HEK293T (cell line): ENCODE measurements around the gene LRRN3.

ENCODE experiments used
- CTCF ChIA-PET: fragments of 350-600 bp; formaldehyde crosslinking; extraction: SDS; loops from one replicate; lab custom pipeline; 2021; ENCODE audit warnings: antibody characterized with exemption, inconsistent platforms; lab: Yijun Ruan, JAX
- POLR2A ChIA-PET: fragments of 350-600 bp; formaldehyde crosslinking; extraction: SDS; loops from one replicate; lab custom pipeline; 2020; ENCODE audit warnings: antibody characterized with exemption, inconsistent platforms; lab: Yijun Ruan, JAX
- DNase-seq: peaks from one replicate; pipeline ENCODE4 v3.0.0; 2012; ENCODE audit warnings: mixed read lengths; ENCODE audit errors: extremely low spot score
- ARNT ChIP-seq: fragments of 450-650 bp; IDR thresholded peaks from 2 replicates; pipeline ENCODE4 v1.6.1; 2017; ENCODE audit warnings: mild to moderate bottlenecking
- BHLHE40 ChIP-seq: fragments of 450-650 bp; IDR thresholded peaks from 2 replicates; pipeline ENCODE4 v1.6.1; 2016; ENCODE audit warnings: mild to moderate bottlenecking, moderate library complexity, borderline replicate concordance
- CTBP1 ChIP-seq: fragments of 450-650 bp; IDR thresholded peaks from 2 replicates; pipeline ENCODE4 v1.6.1; 2016; ENCODE audit warnings: borderline replicate concordance
- ELF4 ChIP-seq: fragments of 450-650 bp; IDR thresholded peaks from 2 replicates; pipeline ENCODE4 v1.6.1; 2017; ENCODE audit warnings: antibody characterized with exemption
- FOXA1 ChIP-seq: fragments of 450-650 bp; IDR thresholded peaks from 2 replicates; pipeline ENCODE4 v1.6.1; 2016; ENCODE audit warnings: mild to moderate bottlenecking
- FOXK2 ChIP-seq: fragments of 450-650 bp; IDR thresholded peaks from 2 replicates; pipeline ENCODE4 v1.6.1; 2016; ENCODE audit warnings: mild to moderate bottlenecking
- FOXM1 ChIP-seq: fragments of 450-650 bp; IDR thresholded peaks from 2 replicates; pipeline ENCODE4 v1.6.1; 2017; ENCODE audit warnings: mild to moderate bottlenecking, borderline replicate concordance
- HDGF ChIP-seq: fragments of 450-650 bp; IDR thresholded peaks from 2 replicates; pipeline ENCODE4 v1.6.1; 2017; ENCODE audit warnings: antibody characterized with exemption, borderline replicate concordance
- L3MBTL2 ChIP-seq: fragments of 450-650 bp; conservative IDR thresholded peaks from 2 replicates; pipeline ENCODE4 v1.6.1; 2016; ENCODE audit warnings: mild to moderate bottlenecking
- LEF1 ChIP-seq: fragments of 450-650 bp; IDR thresholded peaks from 2 replicates; pipeline ENCODE4 v1.6.1; 2017; ENCODE audit warnings: mild to moderate bottlenecking, borderline replicate concordance
- NFRKB ChIP-seq: fragments of 450-650 bp; IDR thresholded peaks from 2 replicates; pipeline ENCODE4 v1.6.1; 2016; ENCODE audit warnings: mild to moderate bottlenecking, moderate library complexity
- PKNOX1 ChIP-seq: fragments of 450-650 bp; IDR thresholded peaks from 2 replicates; pipeline ENCODE4 v1.6.1; 2016
- SP1 ChIP-seq: fragments of 450-650 bp; IDR thresholded peaks from 2 replicates; pipeline ENCODE4 v1.6.1; 2017
- SUZ12 ChIP-seq: fragments of 450-650 bp; IDR thresholded peaks from 2 replicates; pipeline ENCODE4 v1.6.1; 2016; ENCODE audit warnings: mild to moderate bottlenecking
- TARDBP ChIP-seq: fragments of 450-650 bp; IDR thresholded peaks from 2 replicates; pipeline ENCODE4 v1.6.1; 2016
- ZNF384 ChIP-seq: fragments of 450-650 bp; IDR thresholded peaks from 2 replicates; pipeline ENCODE4 v1.6.1; 2016

The LRRN3 gene

GRCh38 chr7:111160297-111160696, 69.4 kb downstream of the LRRN3 start:
- POLR2A ChIA-PET = no interaction called here
- CTCF ChIA-PET = no interaction called here
- no peak for DNase-seq
- TF ChIP-seq ARNT (no peak), NFRKB (no peak), FOXA1 (no peak), HDGF (no peak), LEF1 (no peak), FOXK2 (no peak), FOXM1 (no peak), ELF4 (no peak)

- ChIA-PET POLR2A (no interaction called here), CTCF (no interaction called here)
- no peak for DNase-seq
- TF ChIP-seq ARNT (no peak), NFRKB (no peak), SP1 (no peak), TARDBP (no peak), PKNOX1 (no peak), LEF1 (no peak), BHLHE40 (no peak), SUZ12 (no peak), FOXK2 (no peak), L3MBTL2 (no peak), ZNF384 (no peak), FOXM1 (no peak), FOXA1 (no peak), ELF4 (no peak), HDGF (no peak), CTBP1 (no peak)
Measured at GRCh38 chr7:111162692-111163091, 71.8 kb downstream of the LRRN3 start.

GRCh38 chr7:111164442-111164841, 73.5 kb downstream of the LRRN3 start:
- TF ChIP-seq ZNF384 = no peak
- POLR2A ChIA-PET = no interaction called here
- CTCF ChIA-PET = no interaction called here
- no peak for DNase-seq

- CTCF ChIA-PET = no interaction called here
- POLR2A ChIA-PET = no interaction called here
- no peak for DNase-seq
- TF ChIP-seq CTBP1 = no peak
- no peak for TF ChIP-seq ARNT
- TF ChIP-seq FOXA1 = no peak
- TF ChIP-seq PKNOX1 = no peak
- TF ChIP-seq SUZ12 = no peak
- no peak for TF ChIP-seq NFRKB
- TF ChIP-seq TARDBP = no peak
- TF ChIP-seq SP1 = no peak
- no peak for TF ChIP-seq FOXK2
- no peak for TF ChIP-seq FOXM1
- no peak for TF ChIP-seq BHLHE40
- TF ChIP-seq LEF1 = no peak
- TF ChIP-seq ELF4 = no peak
- TF ChIP-seq L3MBTL2 = no peak
- no peak for TF ChIP-seq ZNF384
- TF ChIP-seq HDGF = no peak
Measured at GRCh38 chr7:111168182-111168581, 77.3 kb downstream of the LRRN3 start.

- DNase-seq = no peak
- CTCF ChIA-PET = no interaction called here
- POLR2A ChIA-PET = no interaction called here
- TF ChIP-seq CTBP1 (no peak), FOXK2 (no peak), SP1 (no peak), ELF4 (no peak), ARNT (no peak), HDGF (no peak), L3MBTL2 (no peak), SUZ12 (no peak), TARDBP (no peak), PKNOX1 (no peak), FOXM1 (no peak), ZNF384 (no peak), NFRKB (no peak)
Measured at GRCh38 chr7:111172564-111173257, 81.8 kb downstream of the LRRN3 start.

GRCh38 chr7:111173528-111173927, 82.6 kb downstream of the LRRN3 start:
- TF ChIP-seq ZNF384 (no peak), SP1 (no peak), CTBP1 (no peak), L3MBTL2 (no peak), FOXM1 (no peak), TARDBP (no peak), FOXK2 (no peak), PKNOX1 (no peak), ARNT (no peak), NFRKB (no peak)
- no peak for DNase-seq
- POLR2A ChIA-PET = no interaction called here
- CTCF ChIA-PET = no interaction called here
